Stimulated activated CD8-positive, alpha-beta memory T cell treated with anti-CD3 and anti-CD28 coated beads, Interleukin-4, amount 100 ng/mL, for 24 hours (primary cell): ENCODE measurements around the gene BTBD2.

Experiments used
- DNase-seq: peaks from one replicate; pipeline ENCODE4 v3.0.0-alpha.2; 2020; ENCODE audit warnings: low read depth

BTBD2 gene

GRCh38 chr19:1941146-1942077 lies 74.1 kb downstream of the BTBD2 start, which contains the start of gene CSNK1G2:
CSNK1G2 (plus strand) TSS chr19:1941172; CDS start chr19:1969773, 28,601 bp downstream.
- no peak for DNase-seq

- no peak for DNase-seq
Measured at GRCh38 chr19:1938071-1938470, 77.4 kb downstream of the BTBD2 start.

- DNase-seq = no peak
Measured at GRCh38 chr19:1936916-1937610, 78.5 kb downstream of the BTBD2 start.

- no peak for DNase-seq
Measured at GRCh38 chr19:1936430-1936829, 79.1 kb downstream of the BTBD2 start.

GRCh38 chr19:1935484-1936208 lies 79.9 kb downstream of the BTBD2 start:
- DNase-seq = no peak
